ENCODE results near the gene DDX59.

- TF ChIP-seq, protein P1, sequence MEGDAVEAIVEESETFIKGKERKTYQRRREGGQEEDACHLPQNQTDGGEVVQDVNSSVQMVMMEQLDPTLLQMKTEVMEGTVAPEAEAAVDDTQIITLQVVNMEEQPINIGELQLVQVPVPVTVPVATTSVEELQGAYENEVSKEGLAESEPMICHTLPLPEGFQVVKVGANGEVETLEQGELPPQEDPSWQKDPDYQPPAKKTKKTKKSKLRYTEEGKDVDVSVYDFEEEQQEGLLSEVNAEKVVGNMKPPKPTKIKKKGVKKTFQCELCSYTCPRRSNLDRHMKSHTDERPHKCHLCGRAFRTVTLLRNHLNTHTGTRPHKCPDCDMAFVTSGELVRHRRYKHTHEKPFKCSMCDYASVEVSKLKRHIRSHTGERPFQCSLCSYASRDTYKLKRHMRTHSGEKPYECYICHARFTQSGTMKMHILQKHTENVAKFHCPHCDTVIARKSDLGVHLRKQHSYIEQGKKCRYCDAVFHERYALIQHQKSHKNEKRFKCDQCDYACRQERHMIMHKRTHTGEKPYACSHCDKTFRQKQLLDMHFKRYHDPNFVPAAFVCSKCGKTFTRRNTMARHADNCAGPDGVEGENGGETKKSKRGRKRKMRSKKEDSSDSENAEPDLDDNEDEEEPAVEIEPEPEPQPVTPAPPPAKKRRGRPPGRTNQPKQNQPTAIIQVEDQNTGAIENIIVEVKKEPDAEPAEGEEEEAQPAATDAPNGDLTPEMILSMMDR (conservative IDR thresholded peaks at IDR 0.05; ENCODE audit: low read depth, low read length), result no peak
- TF ChIP-seq EZH2 (IDR thresholded peaks at IDR 0.05; ENCODE audit: low read length, unreplicated experiment) (no peak), EZH2phosphoT487 (IDR thresholded peaks at IDR 0.05; ENCODE audit: borderline replicate concordance, low read length) (no peak)
Observed at GRCh38 chr1:200665861-200666260, 3.8 kb downstream of the DDX59 start.

All from PC-3 (cell line).